GM10266 (cell line): ENCODE results near the gene FPGT.
"Not testable (repeated sequence)": the region's sequence is repeated elsewhere in the genome, so short reads cannot be mapped to it uniquely, and the experiment has no call there.

ENCODE experiments used
- DNase-seq: peaks from one replicate; pipeline ENCODE4 v3.0.0; 2012; ENCODE audit errors: extremely low spot score
- CTCF ChIP-seq: IDR thresholded peaks from 2 replicates; pipeline ENCODE4 v1.5.1; 2012; ENCODE audit warnings: mild to moderate bottlenecking, low read depth; ENCODE audit not compliant: control insufficient read depth, insufficient read depth; ENCODE audit errors: missing control alignments

Gene FPGT

GRCh38 chr1:74247881-74248528 is 50.0 kb downstream of the FPGT start:
- no peak for DNase-seq
- no peak for TF ChIP-seq CTCF

- DNase-seq, result not testable (repeated sequence)
Measured at GRCh38 chr1:74253243-74253824, 55.3 kb downstream of the FPGT start.
